Effector CD4-positive, alpha-beta T cell (primary cell): ENCODE measurements around the gene C21orf91.
"Not testable (repeated sequence)": the region's sequence is repeated elsewhere in the genome, so short reads cannot be mapped to it uniquely, and the experiment has no call there.

Source experiments
- DNase-seq: peaks from one replicate; pipeline ENCODE4 v3.0.0-alpha.2; 2020

C21orf91 gene

GRCh38 chr21:17775431-17776126, 43.6 kb downstream of the C21orf91 start:
- DNase-seq, result peak; percentile 39

DNA sequence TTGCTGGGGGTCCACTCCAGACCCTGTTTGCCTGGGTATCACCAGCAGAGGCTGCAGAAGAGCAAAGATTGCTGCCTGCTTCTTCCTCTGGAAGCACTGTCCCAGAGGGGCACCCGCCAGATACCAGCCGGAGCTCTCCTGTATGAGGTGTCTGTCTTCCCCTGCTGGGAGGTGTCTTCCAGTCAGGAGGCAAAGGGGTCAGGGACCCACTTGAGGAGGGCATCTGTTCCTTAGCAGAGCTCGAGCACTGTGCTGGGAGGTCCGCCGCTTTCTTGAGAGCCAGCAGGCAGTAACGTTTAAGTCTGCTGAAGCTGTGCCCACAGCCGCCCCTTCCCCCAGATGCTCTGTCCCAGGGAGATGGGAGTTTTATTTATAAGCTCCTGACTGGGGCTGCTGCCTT, 44.1 kb downstream of the C21orf91 start:
- DNase-seq, result not testable (repeated sequence)

DNA sequence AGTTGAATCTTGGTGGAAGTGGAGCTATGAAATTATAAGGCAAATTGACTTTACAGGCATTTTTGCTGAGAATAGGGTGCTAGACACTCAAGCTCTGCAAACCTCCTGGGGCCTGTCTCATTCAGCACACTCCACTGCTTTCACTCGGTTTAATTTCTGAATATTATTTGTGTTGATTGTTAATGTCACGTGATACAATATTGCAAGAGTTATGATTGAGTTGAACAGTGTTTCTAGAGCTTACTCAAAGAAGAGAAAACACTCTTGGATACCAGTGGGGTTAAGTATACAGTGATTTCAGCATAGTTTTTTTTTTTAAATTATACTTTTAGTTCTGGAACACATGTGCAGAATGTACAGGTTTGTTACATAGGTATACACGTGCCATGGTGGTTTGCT, 49.7 kb downstream of the C21orf91 start:
- no peak for DNase-seq

- no peak for DNase-seq
These were observed 50.2 kb downstream of the C21orf91 start for GRCh38 chr21:17768840-17769446.

DNA sequence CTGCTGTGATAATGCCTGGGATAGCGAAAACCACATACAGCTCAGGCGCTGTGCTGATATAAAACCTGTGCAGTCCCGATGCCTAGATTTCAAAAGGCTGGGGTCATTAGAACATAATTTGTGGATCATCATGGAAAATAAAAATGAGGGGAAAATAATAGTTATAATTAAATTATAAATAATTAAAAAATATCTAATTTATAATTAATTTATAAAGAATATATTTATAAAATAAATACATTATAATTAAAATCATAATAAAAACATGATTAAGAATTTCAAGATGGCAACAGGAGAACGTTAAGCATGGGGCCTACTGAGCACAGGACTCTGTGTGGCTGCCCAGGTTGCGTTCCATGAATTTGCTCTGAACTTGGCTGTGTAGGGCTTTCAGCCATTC, 53.9 kb downstream of the C21orf91 start:
- no peak for DNase-seq

DNA sequence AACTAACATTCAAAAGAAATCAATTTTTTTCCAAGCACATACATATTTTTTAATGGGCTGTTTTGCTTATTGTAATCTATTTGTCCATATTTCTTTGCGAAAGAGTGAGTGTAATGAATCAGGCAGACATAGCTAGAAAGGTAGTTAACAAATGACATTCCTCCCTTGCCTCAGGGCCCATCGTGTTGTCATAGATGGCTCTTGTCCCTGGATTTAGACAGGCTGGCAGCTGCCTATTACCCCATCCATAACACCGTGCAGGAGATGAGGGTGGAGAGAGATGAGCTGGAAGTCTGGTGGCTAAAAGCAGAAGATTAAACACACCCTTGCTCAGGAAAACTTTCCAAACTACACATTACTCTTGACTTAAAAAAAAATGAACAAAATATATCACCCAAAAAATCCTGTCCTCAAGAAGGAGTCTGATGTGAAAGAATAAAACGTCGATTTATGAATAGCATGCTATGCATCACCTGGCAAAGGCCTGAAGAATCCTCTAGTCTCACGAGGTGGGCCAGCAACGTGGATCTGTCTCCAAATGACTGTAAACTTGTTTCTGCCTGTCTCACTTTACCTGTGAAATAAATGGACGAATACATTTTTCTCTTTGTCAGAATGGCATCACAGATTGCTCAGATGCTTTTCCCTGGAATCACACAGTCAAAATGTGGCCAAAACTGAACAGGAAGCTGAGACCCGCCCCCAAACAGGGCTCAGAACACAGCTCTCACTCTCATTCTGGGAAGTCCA, 55.7 kb downstream of the C21orf91 start:
- no peak for DNase-seq

GRCh38 chr21:17759511-17760178, 59.5 kb downstream of the C21orf91 start:
- DNase-seq, result no peak

GRCh38 chr21:17758683-17759082, 60.5 kb downstream of the C21orf91 start:
- no peak for DNase-seq

- no peak for DNase-seq
These were observed 61.5 kb downstream of the C21orf91 start for GRCh38 chr21:17757671-17758070.

DNA sequence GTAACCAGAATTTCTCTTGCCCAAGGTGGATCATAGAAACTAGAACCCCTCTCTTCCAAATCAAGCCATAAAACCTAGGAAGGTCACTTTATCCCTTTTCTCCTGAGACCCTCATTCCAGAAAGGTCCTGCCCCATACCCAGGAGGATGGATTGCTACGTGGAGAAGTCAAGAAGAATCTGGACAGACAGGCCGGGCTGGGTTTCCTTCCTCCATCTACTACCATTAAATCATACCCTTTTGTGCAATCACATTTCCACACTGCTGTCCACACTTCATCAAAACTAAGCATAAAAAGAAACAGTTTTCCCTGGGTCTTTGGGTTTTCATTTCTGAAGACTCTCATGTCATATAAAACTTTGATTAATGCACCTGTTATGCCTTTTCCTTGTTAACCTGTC, 65.4 kb downstream of the C21orf91 start:
- DNase-seq, result no peak

GRCh38 chr21:17752171-17752570, 67.0 kb downstream of the C21orf91 start:
- no peak for DNase-seq

GRCh38 chr21:17746920-17747319, 72.2 kb downstream of the C21orf91 start:
- no peak for DNase-seq

GRCh38 chr21:17745086-17745485, 74.1 kb downstream of the C21orf91 start:
- DNase-seq, result no peak

GRCh38 chr21:17742940-17743592, 76.1 kb downstream of the C21orf91 start:
- DNase-seq, result no peak

GRCh38 chr21:17742181-17742580, 77.0 kb downstream of the C21orf91 start:
- DNase-seq, result no peak
